Thyroid gland (tissue), 4 donors: ENCODE measurements around the gene LRMDA. TPM values are rescaled to one million over a fixed set of nuclear protein-coding genes. Genes with fewer than 3 reads are reported as not detected.

ENCODE experiments used
- DNase-seq, 2 donors: peaks; one replicate each; pipeline ENCODE4 v3.0.0-alpha.2; 2019
- H3K27ac ChIP-seq, 3 donors: fragments of 200-600 bp; sonication (generic); 1 replicate in 2 of 3; 2 replicates in 1 of 3; pipeline ENCODE4 v1.5.1; 2016 to 2019; ENCODE audit warnings: mild to moderate bottlenecking in 1 of 3, moderate library complexity in 1 of 3
- H3K27me3 ChIP-seq: fragments of 200-600 bp; sonication (generic); one replicate; pipeline ENCODE4 v1.5.1; 2019
- H3K36me3 ChIP-seq, 2 donors: fragments of 200-600 bp; sonication (generic); one replicate each; pipeline ENCODE4 v1.5.1; 2016 to 2019
- H3K4me1 ChIP-seq, 2 donors: fragments of 200-600 bp; sonication (generic); one replicate each; pipeline ENCODE4 v1.5.1; 2017 to 2019
- H3K4me3 ChIP-seq, 3 donors: fragments of 200-600 bp; sonication (generic); replicated peaks in 1 of 3; 1 replicate in 2 of 3; 2 replicates in 1 of 3; pipeline ENCODE4 v1.5.1; 2016; ENCODE audit warnings: mild to moderate bottlenecking in 1 of 3
- H3K9me3 ChIP-seq: fragments of 200-600 bp; sonication (generic); one replicate; pipeline ENCODE4 v1.5.1; 2017
- CTCF ChIP-seq, 6 experiments: fragments of 200-600 bp in 3 of 6; fragments of 450-650 bp in 3 of 6; sonication (generic) in 3 of 6; IDR thresholded peaks; one replicate each; pipeline ENCODE4 v1.5.1; 2016 to 2019; ENCODE audit warnings: antibody characterized with exemption in 6 of 6, mild to moderate bottlenecking in 2 of 6, inconsistent platforms in 1 of 6, moderate library complexity in 1 of 6
- POLR2A ChIP-seq, 2 donors: fragments of 450-650 bp; IDR thresholded peaks; one replicate each; pipeline ENCODE4 v1.6.1; 2017; ENCODE audit warnings: antibody characterized with exemption in 2 of 2, mild to moderate bottlenecking in 2 of 2, moderate library complexity in 1 of 2
- WGBS, 2 donors: methylation state at CpG; one replicate each; pipeline ENCODE4 v1.1.5; 2017; 5-methylcytosine and 5-hydroxymethylcytosine counted together
- intact Hi-C: fragments of 100-400 bp; cut with DNase I; formaldehyde crosslinking; loops from one replicate; pipeline ENCODE4 v1.15.1; 2023
- total RNA-seq, 4 donors: library from RNA; depleted of rRNA; stranded (reverse); fragments of >200 nt; gene quantifications; one replicate each; pipeline ENCODE4 v1.2.3, GENCODE V29; 2016

Gene LRMDA
- total RNA-seq, 4 donors from 2014 or later, result 16.5 to 31.7 (median 23.2) TPM

- 88 to 100% methylated on average over 1 of the region's 1 CpG for WGBS, 2 donors
- H3K4me1 ChIP-seq, result no peaks in the 10 kb centered on the region
- H3K27ac ChIP-seq, result no peak overlapping the region
- H3K27me3 ChIP-seq, result no peaks in the 10 kb centered on the region
- no peak overlapping the region for H3K4me3 ChIP-seq
- H3K36me3 ChIP-seq, result no peaks in the 10 kb centered on the region
- no peaks in the 10 kb centered on the region for H3K9me3 ChIP-seq
- DNase-seq, result no peak
- TF ChIP-seq POLR2A (IDR thresholded peaks at IDR 0.05) (no peak), CTCF (IDR thresholded peaks at IDR 0.05) (no peak)
- intact Hi-C loops, result no loop called here
These were observed 137.2 kb downstream of the LRMDA start for GRCh38 chr10:75568450-75569130.

- Histone ChIP-seq H3K9me3 (no peaks in the 10 kb centered on the region), H3K27ac (no peak overlapping the region), H3K4me1 (peaks cover 0 to 5% of the 10 kb centered on the region in 2 donors), H3K36me3 (no peaks in the 10 kb centered on the region), H3K27me3 (no peaks in the 10 kb centered on the region), H3K4me3 (no peak overlapping the region)
- no peak for DNase-seq
- TF ChIP-seq CTCF (IDR thresholded peaks at IDR 0.05) (no peak), POLR2A (IDR thresholded peaks at IDR 0.05) (no peak)
- intact Hi-C loops, result no loop called here
- WGBS, 2 donors, result 67 to 80% methylated on average over 1 of the region's 1 CpG
These were observed 138.1 kb downstream of the LRMDA start for GRCh38 chr10:75569506-75569905.

DNA sequence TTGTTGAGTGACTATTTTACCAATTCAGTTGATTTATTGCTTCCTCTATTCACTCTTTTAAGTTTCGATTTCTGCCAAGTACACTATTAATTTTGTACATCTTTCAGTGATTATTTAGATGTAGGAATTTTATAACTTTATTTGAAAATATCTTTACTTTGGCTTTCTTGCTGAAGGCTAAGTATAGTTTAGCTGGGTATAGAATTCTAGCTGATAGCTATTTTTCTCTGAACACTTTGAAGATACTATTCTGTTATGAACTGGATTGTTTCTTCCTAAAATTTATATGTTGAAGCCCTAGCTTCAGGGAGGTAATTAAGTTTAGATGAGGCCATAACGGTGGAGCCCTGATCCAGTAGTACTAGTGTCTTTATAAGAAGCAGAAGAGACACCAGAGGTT lies 141.1 kb downstream of the LRMDA start:
- H3K4me1 ChIP-seq, result peaks cover 6 to 22% of the 10 kb centered on the region in 2 donors
- no peaks in the 10 kb centered on the region for H3K27me3 ChIP-seq
- intact Hi-C loops, result no loop called here
- DNase-seq, result no peak
- no peak overlapping the region for H3K27ac ChIP-seq
- H3K4me3 ChIP-seq, result no peak overlapping the region
- no peaks in the 10 kb centered on the region for H3K36me3 ChIP-seq
- WGBS, 2 donors, result 93 to 97% methylated on average over 2 of the region's 2 CpGs
- no peak for TF ChIP-seq POLR2A (IDR thresholded peaks at IDR 0.05)
- TF ChIP-seq CTCF (IDR thresholded peaks at IDR 0.05), result no peak
- H3K9me3 ChIP-seq, result no peaks in the 10 kb centered on the region

DNA sequence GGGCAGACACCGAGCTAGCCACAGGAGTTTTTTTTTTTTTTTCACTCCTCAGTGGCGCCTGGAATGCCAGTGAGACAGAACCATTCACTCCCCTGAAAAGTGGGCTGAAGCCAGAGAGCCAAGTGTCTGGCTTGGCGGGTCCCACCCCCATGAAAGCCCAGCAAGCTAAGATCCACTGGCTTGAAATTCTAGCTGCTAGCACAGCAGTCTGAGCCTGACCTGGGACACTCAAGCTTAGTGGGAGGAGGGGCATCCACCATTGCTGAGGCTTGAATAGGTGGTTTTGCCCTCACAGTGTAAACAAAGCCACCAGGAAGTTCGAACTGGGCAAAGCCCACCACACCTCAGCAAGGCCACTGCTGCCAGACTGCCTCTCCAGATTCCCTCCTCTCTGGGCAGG lies 144.5 kb downstream of the LRMDA start:
- TF ChIP-seq POLR2A (IDR thresholded peaks at IDR 0.05) (no peak), CTCF (IDR thresholded peaks at IDR 0.05) (no peak)
- Histone ChIP-seq H3K4me3 (no peak overlapping the region), H3K36me3 (no peaks in the 10 kb centered on the region), H3K4me1 (peaks cover 6 to 22% of the 10 kb centered on the region in 2 donors), H3K27ac (no peak overlapping the region), H3K9me3 (no peaks in the 10 kb centered on the region), H3K27me3 (no peaks in the 10 kb centered on the region)
- WGBS, 2 donors, result 40 to 42% methylated on average over 3 to 4 of the region's 4 CpGs
- peak; percentile 66 to 73 for DNase-seq
- intact Hi-C loops, result no loop called here

DNA sequence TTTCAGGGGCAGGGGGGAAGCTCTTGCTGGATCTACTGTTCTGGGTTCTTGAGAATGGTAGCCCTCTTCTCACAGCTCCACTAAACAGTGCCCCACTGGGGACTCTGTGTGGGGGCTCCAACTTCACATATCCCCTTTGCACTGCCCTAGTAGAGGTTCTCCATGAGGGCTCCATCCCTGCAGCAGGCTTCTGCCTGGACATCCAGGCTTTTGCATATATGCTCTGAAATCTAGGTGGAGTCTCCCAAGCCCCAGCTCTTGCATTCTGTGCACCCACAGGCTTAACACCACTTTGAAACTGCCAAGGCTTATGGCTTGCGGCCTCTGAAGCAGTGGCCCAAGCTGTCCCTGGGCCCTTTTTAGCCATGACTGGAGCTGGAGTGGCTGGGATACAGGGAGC lies 150.7 kb downstream of the LRMDA start:
- DNase-seq, result no peak
- TF ChIP-seq POLR2A (IDR thresholded peaks at IDR 0.05), result no peak
- TF ChIP-seq CTCF (IDR thresholded peaks at IDR 0.05), result no peak
- WGBS, 2 donors, result 100% methylated on average over 1 of the region's 1 CpG; no CpG with 5 or more reads in 1 of the 2 donors
- no peaks in the 10 kb centered on the region for H3K27me3 ChIP-seq
- no peak overlapping the region for H3K27ac ChIP-seq
- no peak overlapping the region for H3K4me3 ChIP-seq
- no peaks in the 10 kb centered on the region for H3K9me3 ChIP-seq
- intact Hi-C loops, result no loop called here
- no peaks in the 10 kb centered on the region for H3K36me3 ChIP-seq
- H3K4me1 ChIP-seq, result no peaks in the 10 kb centered on the region
